WI38 (cell line): ENCODE results near the gene PRTG.

Source experiments
- H3K4me3 ChIP-seq: 2 replicates; pipeline ENCODE4 v1.5.1; 2011; ENCODE audit warnings: low read depth, mild to moderate bottlenecking, control low read depth, low read length
- TF ChIP-seq, protein P1 (sequence below): IDR thresholded peaks from 2 replicates; pipeline ENCODE4 v1.5.1; 2012; ENCODE audit warnings: low read depth, mild to moderate bottlenecking, control low read depth, low read length

The PRTG gene

DNA sequence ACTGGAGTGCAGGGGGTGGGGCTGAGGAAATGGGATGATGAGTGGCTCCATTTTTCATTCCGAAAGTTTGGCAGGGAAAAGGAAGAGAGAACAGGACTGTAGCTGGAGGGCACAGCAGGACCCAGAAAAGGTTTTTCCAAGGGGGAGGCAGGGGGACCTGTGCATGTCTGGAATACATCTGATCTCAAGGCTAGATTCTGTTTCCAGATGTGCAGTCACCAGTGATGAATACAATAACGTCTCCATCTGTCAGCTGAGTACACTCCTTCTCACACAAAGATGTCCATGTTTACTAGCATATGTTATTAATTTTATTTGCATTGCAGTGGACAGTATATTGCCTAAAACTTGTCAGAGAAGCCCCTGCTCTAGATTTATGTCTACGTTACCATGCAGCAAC lies 39.9 kb upstream of the PRTG start:
- TF ChIP-seq, protein P1, sequence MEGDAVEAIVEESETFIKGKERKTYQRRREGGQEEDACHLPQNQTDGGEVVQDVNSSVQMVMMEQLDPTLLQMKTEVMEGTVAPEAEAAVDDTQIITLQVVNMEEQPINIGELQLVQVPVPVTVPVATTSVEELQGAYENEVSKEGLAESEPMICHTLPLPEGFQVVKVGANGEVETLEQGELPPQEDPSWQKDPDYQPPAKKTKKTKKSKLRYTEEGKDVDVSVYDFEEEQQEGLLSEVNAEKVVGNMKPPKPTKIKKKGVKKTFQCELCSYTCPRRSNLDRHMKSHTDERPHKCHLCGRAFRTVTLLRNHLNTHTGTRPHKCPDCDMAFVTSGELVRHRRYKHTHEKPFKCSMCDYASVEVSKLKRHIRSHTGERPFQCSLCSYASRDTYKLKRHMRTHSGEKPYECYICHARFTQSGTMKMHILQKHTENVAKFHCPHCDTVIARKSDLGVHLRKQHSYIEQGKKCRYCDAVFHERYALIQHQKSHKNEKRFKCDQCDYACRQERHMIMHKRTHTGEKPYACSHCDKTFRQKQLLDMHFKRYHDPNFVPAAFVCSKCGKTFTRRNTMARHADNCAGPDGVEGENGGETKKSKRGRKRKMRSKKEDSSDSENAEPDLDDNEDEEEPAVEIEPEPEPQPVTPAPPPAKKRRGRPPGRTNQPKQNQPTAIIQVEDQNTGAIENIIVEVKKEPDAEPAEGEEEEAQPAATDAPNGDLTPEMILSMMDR: no peak
- H3K4me3 ChIP-seq: no peak overlapping the region

DNA sequence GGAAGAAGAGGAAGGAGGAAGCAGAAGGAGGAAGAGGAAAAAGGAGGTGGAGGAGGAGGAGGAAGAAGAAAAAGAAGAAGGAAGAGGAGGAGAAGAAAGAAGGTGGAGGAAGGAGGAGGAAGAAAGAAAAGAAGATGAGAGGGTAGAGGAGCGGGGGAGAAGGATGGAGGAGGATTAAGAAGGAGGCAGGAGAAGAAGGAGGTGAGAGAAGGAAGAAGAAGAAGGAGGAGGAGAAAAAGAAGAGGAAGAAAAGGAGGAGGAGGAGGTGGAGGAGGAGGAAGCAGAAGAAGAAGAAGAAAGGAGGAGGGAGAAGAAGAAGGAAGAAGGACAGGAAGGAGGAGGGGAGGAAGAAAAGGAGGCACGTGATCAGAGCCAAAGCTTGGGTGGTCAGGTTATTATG lies 37.3 kb upstream of the PRTG start:
- H3K4me3 ChIP-seq: no peak overlapping the region
- TF ChIP-seq, protein P1: no peak

DNA sequence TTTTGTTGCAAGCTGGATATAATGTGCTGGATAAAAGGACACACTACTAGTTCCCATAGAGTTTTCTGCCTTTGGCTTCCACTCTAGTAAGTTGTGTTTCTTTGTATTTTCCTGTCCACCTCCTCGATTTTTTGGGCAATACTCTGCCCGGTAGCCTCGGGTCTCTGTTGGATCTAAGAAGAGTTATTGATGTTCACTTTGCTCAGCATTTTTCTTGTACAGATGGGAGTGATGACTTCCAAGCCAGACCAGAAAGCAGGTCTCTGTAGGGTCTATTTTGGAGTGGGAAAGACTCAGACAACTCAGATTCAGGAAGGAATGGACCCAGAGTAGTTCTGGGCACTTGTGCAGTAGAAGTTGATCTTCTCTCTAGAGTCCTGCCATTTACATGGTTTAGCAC lies 36.0 kb upstream of the PRTG start:
- TF ChIP-seq, protein P1: no peak
- no peak overlapping the region for H3K4me3 ChIP-seq

DNA sequence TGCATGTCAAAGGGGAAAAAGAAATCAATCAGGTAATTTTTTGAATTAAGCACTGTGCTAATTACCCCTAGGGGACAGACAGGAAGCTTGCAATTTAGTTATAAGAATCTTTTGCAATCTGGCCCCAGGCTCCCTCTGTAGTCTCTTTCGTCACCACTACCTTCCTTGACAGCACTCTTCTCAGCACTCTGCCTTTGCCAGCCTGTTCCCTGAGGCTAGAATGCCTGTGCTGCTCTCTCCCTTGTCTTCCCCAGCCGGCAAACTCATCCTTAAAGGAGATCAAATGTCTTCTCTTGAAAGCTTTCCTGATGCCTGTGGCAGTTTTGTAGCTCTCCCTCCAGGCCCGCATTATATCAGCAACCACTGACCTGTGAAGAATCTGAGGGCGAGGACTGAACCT lies 32.4 kb upstream of the PRTG start:
- TF ChIP-seq, protein P1: no peak
- no peak overlapping the region for H3K4me3 ChIP-seq

DNA sequence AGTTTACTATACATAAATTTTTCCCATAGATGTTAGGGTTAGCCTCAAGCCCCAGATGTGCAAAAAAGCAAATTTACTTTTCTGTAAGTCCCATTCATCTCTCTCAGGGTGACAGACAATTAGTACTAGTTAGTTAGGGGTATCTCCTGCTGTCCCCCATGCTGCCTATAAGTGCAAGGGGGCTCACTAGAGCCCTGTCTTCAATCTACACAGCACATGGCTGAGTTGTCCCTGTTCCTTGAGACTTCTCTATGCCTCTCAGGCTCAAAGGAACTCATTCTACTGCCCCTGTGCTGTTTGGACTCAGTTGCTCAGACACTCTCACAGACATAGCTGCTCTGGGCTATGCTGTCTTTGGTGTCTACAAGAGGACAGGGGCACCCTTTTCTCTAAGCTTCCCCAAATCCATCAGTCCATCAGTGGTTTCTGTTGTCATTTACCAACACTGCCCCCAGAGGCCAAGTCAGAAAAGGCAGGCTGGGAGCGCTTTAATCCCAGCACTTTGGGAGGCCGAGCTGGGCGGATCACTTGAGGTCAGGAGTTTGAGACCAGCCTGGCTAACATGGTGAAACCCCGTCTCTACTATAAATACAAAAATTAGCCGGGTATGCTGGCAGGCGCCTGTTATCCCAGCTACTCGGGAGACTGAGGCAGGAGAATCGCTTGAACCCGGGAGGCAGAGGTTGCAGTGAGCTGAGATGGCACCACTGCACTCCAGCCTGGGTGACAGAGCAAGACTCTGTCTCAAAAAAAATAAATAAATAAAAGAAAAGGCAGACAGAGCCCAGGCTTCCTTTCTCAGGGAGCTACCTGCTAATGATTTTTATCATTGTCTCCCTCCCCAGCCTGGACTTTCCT lies 31.4 kb upstream of the PRTG start:
- H3K4me3 ChIP-seq: no peak overlapping the region
- TF ChIP-seq, protein P1: peak; percentile 54

GRCh38 chr15:55770806-55771205 lies 27.9 kb upstream of the PRTG start:
- TF ChIP-seq, protein P1: no peak
- no peak overlapping the region for H3K4me3 ChIP-seq

GRCh38 chr15:55770261-55770660 lies 27.3 kb upstream of the PRTG start:
- TF ChIP-seq, protein P1: no peak
- H3K4me3 ChIP-seq: no peak overlapping the region
